Stimulated activated CD4-positive, alpha-beta T cell treated with anti-CD3 and anti-CD28 coated beads, Interleukin-12 subunit alpha, Interleukin-12 subunit beta, amount 100 ng/mL, for 24 hours (primary cell): ENCODE data around the gene FAM200B.

Source experiments
- DNase-seq, 2 experiments: peaks; one replicate each; pipeline ENCODE4 v3.0.0-alpha.2; 2020; ENCODE audit warnings: low read depth in 2 of 2

Gene FAM200B

GRCh38 chr4:15668566-15669435, 12.8 kb upstream of the FAM200B start:
- no peak for DNase-seq

DNA sequence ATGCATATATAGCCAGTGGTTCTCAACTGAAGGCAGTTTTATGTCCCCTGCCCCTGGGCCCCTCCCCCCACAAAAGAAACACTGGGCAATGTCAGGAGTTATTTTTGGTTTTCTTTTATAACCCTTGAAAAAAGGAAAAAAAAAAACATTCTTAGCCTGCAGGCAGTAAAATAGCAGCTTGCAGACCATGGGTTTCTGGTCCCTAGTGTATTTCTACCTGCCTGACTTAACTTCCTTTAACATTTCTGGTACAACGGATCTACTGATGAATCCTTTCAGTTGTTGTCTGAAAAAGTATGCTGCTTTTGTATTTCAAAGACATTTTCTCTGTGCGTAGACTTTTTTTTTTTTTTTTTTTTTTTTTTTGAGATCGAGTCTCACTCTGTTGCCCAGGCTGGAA, 11.1 kb upstream of the FAM200B start:
- no peak for DNase-seq

DNA sequence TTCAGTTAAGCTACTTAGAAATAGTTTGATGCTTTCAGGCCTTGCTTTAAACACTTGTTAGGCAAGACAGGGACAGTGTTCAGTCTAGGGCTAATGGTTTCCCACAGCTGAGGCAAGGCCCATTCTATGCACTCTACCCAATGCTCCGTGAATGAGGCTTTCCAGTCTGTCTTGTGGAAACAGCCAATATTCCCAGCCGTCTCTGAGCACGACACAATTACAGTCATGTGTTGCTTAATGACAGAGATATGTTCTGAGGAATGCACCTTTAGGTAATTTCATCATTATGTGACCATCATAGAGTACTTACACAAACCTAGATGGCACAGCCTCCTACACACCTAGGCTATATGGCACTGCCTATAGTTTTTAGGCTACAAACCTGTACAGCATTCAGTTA, 9.5 kb upstream of the FAM200B start:
- no peak for DNase-seq

DNA sequence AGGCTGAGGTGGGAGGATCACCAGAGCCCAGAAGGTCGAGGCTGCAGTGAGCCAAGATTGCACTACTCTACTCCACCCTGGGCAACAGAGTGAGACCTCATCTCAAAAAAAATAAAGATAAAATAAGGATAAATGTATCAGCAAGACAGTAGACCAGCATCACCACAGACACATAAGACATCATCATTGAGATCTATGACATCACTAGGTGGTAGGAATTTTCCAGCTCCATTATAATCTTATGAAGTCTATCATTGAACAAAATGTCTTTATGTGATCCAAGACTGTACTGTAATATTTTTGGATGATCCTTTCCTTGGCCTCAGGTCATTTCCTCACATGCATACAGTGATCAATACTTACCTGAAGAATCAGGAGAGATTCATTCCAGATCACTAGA, 8.3 kb upstream of the FAM200B start:
- no peak for DNase-seq

DNA sequence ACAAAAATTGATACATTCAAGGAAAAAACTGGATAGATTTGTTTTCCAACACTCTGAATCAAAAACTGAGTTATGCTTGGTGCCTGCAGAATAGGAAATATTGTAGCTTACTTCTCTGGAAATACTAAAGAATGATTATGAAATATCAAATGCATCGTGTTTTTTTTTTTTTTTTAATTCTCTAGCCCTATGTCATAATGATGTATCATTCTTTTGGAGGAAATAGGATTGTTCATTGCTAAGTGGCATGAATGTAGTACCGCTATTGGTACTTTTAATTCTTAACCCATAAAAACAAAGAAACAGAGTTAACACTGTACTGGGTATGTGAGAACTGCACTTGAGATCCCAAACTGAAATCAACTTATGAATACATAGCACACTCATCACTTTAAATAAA, 7.6 kb upstream of the FAM200B start:
- no peak for DNase-seq

- DNase-seq, result no peak
Observed at GRCh38 chr4:15674926-15675325, 6.7 kb upstream of the FAM200B start.

GRCh38 chr4:15675356-15675755, 6.3 kb upstream of the FAM200B start:
- no peak for DNase-seq

DNA sequence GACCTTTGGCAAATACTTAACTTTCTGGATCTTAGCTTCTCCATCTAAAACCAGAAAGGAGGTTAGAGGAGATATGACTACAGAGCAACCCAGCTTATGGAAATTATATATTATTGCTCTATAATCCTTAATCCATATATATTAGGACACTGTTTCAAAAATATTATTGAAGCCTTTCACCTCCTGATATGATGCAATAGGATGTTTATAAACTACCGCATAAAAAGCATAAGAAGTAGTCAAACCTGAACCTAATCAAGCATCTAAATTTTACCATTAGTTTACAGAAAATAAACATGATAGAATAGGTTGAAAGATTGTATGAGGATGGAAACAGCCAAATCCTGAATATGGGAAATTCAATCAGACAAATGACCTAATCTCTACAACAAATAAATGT, 5.6 kb upstream of the FAM200B start:
- no peak for DNase-seq

DNA sequence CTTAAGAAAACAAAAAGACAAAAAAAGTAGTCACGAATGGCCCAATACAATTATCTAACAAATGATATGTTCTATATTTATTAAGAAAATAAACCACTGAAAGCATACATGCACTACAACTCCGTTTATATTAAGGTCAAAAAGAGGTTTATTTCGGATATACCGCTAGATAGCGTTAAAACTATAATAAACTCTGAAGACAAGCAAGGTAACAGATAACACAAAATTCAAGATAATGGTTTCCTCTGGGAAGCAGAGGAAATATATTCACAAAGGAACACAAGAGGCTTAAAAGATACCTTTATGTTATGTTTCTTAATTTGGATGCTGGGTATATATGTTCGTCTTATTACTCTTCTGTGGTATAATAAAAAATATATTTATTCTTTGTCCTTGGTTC, 4.7 kb upstream of the FAM200B start:
- DNase-seq, result no peak

GRCh38 chr4:15677507-15677988, 4.1 kb upstream of the FAM200B start:
- no peak for DNase-seq

DNA sequence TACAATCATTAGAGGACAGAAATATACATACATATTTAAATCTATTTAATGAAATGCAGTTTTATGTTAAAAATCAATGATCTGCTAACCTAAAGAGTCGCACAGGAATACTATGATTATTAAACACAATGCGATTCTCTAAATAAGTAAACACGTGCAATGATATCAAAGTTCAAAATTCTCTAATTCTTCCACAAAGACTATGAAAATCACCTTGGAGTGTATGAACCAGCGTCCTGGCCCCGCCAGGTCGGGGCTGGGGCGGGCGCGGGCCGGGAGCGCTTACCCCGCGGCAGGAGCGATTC, 608 bp upstream of the FAM200B start:
- no peak for DNase-seq

GRCh38 chr4:15682242-15683142, 865 bp downstream of the FAM200B start:
- DNase-seq, result no peak

- DNase-seq, result no peak
Observed at GRCh38 chr4:15683143-15683495, 1.5 kb downstream of the FAM200B start.

GRCh38 chr4:15684498-15684897, 2.9 kb downstream of the FAM200B start:
- no peak for DNase-seq

DNA sequence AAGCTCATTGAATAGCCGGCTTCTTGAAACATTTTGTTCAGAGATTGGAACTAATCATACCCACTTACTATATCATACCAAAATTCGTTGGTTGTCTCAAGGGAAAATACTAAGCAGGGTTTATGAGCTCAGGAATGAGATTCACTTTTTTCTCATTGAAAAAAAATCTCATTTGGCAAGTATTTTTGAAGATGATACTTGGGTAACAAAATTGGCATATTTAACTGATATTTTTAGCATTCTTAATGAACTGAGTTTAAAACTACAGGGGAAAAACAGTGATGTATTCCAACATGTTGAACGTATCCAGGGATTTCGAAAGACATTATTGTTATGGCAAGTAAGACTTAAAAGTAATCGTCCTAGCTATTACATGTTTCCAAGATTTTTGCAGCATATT, 6.4 kb downstream of the FAM200B start:
- no peak for DNase-seq

DNA sequence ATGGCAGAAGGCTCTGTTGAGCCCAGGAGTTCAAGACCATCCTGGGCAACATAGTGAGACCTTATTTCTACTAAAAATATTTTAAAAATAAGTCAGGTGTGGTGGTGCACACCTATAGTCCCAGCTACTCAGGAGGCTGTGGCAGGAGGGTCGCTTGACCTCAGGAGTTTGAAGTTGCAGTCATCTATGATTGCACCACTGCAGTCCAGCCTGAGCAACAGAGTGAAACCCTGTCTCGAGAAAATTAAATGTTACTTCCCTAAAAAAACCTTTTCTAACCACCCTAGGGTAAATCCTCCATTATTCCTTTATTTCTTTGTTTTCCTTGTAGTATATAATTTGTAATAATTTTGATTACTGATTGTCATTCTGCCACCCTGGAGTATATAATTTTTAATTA, 7.9 kb downstream of the FAM200B start:
- DNase-seq, result no peak

GRCh38 chr4:15690020-15690809, 8.6 kb downstream of the FAM200B start:
- no peak for DNase-seq

GRCh38 chr4:15691346-15692135, 9.9 kb downstream of the FAM200B start:
- DNase-seq, result no peak

GRCh38 chr4:15692602-15693001, 11.0 kb downstream of the FAM200B start:
- DNase-seq, result no peak

- no peak for DNase-seq
Observed at GRCh38 chr4:15694431-15694830, 12.8 kb downstream of the FAM200B start.

DNA sequence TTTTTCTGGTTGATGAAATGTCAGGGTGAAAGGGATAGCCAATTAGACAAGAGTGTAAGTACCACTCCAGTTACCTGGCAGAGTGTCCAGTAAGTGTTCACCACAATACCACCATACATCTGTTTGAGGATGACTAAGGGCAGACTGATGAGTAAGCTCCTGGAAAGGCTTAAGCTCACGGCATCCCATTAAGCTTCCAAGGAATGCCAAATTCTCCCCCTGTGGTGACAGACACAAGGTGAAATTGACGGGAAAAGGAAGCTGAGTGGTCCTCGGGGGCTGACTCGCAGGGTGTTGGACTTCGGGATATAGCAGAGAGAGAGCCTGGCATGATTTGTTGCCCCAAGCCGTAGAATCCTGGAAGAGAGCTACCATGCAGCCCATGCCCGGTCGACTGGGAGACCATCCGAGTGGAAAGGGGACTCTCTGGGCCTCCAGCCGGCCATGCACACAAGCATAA, 13.6 kb downstream of the FAM200B start:
- no peak for DNase-seq
